HG02981 (cell line): Measurements from ENCODE around the gene TMPRSS2.
"Not testable (repeated sequence)": the region's sequence is repeated elsewhere in the genome, so short reads cannot be mapped to it uniquely, and the experiment has no call there.

Experiments used
- ATAC-seq: cut with Tn5 transposase; IDR thresholded peaks from one replicate; pipeline ENCODE4 v1.9.1; 2021; ENCODE audit warnings: mild to moderate bottlenecking, moderate library complexity; ENCODE audit not compliant: unreplicated experiment

Gene TMPRSS2

DNA sequence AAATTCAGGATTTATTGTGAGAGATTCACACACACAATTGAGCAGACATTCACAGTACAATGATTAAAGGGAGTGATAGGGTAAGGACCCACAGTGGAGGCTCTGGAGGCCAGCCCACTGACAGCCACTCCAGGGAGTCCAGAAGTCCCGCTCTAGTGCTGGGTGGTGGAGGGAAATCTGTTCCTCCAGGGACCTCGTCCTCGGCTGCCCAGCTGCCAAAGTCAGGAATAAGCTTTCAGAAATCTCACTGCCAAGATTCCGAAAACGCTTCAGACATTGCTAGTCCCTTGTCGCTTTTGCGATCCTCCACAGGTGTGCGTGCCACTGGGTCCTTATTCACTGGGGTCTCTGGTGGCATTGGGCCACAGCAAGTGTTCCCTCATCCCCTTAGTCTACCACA, 79.6 kb downstream of the TMPRSS2 start:
- ATAC-seq: no peak

DNA sequence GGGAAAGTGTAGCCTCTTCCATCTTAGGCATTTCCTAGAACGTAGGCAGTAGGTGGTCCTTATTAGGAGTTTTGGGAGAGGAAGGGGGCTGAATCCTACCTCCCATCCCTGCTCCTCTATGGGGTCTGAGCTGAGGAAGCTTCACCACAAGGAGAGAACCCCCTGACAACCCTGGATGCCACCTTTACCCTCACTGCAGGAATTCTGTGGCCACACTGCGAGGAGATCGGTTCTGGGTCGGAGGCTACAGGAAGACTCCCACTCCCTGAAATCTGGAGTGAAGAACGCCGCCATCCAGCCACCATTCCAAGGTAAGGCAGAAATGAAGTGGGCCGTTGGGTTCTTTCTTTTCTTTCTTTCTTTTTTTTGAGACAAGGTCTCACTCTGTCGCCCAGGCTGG, 80.4 kb downstream of the TMPRSS2 start:
- no peak for ATAC-seq

DNA sequence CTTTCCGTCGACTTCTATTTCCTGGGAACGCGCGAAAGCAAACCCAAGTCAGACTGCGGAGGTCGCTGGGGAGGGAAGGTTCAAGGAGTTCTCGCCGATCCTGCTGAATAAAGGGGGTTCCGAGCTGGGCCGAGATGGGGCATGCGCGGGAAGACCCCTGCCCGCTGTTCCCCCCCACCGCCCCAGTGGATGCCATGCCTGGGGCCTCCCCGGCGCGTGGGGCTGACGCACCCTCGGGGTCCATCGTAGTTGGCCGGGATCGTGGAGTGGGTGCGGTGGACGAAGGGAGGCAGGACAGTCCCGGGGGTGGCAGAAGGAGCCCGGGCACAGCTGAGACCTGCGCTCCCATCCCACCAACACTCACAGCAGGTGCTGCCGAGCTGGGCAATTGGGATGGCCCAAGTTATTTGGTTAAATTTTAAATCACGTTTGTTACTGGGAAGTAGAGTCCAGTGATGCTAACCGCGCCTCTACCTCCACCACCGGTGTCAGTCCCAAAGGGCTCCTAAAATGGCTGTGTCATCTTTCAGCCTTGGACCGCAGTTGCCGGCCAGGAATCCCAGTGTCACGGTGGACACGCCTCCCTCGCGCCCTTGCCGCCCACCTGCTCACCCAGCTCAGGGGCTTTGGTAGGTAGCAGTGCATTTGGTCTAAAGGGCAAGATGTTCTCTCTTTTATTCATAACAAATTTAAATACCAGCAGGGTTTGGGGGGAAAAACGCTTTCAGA, 81.1 kb downstream of the TMPRSS2 start:
- ATAC-seq: no peak

DNA sequence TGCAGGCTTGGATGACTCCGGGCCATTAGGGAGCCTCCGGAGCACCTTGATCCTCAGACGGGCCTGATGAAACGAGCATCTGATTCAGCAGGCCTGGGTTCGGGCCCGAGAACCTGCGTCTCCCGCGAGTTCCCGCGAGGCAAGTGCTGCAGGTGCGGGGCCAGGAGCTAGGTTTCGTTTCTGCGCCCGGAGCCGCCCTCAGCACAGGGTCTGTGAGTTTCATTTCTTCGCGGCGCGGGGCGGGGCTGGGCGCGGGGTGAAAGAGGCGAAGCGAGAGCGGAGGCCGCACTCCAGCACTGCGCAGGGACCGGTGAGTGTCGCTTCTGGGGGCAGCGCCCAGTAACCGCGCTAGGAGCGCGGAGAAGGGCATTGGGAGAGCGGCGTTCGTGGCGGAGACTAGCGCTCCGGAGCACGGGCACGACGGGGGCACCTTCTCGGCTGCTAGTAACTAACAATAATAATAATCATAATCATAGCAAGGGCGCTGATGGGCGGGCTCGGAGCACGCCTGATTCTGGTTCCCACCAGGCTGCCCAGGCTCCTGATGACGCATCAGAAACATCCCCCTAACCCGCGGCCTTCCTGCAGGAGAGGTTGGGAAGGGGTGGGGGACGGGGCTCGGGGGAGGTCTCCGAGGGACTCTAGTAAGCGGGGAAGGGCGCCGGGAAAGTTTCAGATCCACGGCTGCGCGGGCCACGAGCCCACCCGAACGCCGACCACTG, 81.8 kb downstream of the TMPRSS2 start, which contains the start of gene MX1:
Gene MX1, plus strand, starts transcription at position 286 of the 722 bp plus-strand sequence. CDS start 5,832 bp downstream, outside the sequence.
- ATAC-seq: peak; percentile 88

DNA sequence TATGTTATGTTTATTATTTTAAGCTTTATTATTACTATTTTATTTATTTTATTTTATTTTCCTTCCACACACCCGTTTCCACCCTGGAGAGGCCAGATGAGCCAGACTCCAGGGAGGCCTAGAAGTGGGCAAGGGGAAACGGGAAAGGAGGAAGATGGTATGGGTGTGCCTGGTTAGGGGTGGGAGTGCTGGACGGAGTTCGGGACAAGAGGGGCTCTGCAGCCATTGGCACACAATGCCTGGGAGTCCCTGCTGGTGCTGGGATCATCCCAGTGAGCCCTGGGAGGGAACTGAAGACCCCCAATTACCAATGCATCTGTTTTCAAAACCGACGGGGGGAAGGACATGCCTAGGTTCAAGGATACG, 82.4 kb downstream of the TMPRSS2 start:
- peak; percentile 18 for ATAC-seq

DNA sequence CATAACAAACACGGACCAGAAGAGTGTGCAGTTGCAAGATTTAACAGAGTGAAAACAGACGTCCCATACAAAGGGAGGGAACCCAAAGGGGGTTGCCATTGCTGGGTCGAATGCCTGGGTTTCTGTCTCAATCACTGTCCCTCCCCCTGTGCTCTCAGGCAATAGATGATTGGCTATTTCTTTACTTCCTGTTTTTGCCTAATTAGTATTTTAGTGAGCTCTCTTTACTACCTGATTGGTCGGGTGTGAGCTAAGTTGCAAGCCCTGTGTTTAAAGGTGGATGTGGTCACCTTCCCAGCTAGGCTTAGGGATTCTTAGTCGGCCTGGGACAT, 84.7 kb downstream of the TMPRSS2 start:
- ATAC-seq: not testable (repeated sequence)

DNA sequence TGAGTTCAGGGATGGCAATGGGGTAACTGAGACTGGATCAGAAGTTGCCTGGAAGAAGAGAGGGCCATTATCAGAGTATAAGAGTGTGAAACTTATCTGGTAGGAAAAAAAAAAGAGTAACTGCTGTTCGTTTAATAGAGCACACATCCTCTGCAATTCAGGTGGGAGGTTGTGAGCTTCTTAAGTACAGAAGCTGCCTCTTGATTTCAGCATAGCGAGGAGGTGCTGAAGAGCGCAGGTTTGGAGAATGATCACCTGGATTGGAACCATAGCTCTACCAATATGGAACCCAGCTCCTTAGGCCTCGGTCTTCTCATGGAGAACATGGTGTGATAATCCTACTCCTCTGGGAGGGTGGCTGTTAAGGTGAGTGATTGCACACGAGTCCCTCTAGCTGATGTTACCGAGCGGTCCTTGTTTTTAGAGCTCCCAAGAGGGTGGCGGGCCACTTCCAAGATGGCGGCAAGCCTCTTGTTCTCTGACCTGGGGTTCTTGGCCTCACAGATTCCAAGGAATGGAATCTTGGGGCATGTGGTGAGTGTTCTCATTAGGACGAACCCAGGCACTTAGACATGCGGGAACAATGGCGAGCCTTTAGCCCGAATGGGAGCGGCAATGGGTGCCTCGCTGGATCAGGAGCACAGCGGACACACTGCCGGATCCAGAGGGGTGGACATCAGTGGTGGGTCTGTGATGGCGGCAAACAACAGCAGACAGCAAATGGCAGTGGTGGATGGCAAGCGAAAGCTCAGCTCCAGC, 85.2 kb downstream of the TMPRSS2 start:
- no peak for ATAC-seq

DNA sequence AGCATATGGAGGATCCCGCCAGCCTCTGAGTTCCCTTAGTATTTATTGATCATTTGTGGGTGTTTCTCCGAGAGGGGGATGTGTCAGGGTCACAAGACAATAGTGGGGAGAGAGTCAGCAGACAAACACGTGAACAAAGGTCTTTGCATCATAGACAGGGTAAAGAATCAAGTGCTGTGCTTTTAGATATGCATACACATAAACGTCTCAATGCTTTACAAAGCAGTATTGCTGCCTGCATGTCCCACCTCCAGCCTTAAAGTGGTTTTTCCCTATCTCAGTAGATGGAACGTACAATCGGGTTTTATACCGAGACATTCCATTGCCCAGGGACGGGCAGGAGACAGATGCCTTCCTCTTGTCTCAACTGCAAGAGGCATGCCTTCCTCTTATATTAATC, 87.0 kb downstream of the TMPRSS2 start:
- ATAC-seq: not testable (repeated sequence)

DNA sequence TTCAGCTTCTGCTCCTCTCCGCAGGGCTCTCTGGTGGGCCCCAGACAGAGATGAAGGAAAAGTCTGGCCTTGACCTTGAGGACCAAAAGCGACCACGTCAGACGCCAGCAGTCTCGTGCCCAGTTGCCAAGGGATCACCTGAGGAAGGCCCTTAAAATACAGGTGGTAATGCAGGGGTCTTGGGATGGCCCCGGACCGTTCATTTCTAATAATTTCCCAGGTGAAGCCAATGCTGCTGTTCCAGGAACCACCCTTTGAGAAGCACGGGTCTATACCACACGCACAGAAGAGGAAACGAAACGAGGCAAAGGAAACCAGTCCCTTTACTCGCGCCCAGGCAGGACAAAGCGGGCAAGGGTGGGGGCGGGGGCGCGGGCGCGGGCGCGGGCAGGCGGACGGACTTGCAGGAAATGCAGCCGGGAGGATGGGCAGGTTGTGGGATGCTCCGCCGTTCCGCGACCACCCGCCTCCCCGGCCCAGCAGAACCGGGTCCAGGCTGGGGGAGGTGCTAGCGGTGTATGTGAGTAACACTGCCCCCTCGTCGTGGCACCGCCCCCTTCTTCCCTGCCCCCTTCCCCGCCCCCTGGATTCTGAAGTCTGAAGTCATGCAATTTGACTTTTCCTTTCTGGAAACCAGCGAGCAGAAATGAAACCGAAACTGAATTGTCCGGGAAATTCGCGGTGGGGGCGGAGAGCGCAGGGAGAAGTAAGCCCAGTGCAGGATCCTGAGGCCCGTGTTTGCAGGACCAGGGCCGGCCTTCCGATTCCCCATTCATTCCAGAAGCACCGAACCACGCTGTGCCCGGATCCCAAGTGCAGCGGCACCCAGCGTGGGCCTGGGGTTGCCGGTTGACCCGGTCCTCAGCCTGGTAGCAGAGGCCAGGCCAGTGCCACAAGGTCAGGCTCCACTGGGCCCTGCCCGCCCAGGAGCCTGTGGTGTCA, 87.8 kb downstream of the TMPRSS2 start:
- ATAC-seq: peak; percentile 92

DNA sequence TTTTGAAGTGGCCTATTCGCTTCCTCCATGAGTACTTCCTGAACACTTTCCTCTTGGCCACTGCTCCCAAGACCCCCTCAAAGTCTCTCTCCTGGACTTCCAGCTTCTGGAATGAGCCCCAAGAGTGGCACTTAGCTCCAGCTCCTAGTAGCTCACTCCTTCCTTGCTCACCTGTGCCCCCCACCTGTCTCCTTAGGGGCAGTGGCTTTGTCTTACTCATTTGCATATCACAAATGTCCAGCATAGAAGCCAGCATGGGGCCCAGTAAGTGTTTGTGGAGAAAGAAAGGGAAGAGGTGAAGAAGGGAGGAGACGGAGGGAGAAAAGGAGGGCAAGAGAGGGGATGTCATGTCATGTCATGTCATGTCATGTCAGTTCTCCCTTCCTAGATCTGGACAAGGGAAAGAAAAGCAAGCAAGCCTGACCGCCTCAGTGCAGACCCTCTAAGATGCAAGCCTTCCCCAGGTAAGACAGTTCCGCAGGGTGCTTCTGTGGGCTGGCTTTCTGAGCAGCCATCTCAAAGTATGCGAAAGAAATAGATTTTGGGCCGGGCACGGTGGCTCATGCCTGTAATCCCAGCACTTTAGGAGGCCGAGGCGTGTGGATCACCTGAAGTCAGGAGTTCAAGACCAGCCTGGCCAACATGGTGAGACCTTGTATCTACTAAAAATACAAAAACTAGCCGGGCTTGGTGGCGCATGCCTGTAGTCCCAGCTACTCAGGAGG, 88.8 kb downstream of the TMPRSS2 start:
- ATAC-seq: no peak

DNA sequence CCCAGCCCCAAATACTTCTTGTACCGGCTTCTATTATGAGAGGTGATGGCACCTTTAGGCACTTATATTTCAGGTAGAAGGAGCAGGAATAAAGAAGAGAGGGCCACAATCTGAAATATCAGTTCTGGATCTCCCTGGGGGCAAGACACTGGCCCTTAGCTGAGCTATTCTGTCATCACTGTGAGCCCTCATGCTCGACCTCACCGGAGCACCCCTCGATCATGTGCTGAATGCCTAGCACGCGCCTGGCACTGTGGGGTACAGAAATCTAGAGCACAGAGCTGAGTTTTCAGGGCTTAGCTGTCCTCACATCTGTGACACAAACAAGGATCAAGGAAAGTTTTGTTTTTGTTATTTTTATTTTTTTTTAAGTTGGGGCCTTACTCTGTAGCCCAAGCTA, 89.6 kb downstream of the TMPRSS2 start:
- no peak for ATAC-seq

DNA sequence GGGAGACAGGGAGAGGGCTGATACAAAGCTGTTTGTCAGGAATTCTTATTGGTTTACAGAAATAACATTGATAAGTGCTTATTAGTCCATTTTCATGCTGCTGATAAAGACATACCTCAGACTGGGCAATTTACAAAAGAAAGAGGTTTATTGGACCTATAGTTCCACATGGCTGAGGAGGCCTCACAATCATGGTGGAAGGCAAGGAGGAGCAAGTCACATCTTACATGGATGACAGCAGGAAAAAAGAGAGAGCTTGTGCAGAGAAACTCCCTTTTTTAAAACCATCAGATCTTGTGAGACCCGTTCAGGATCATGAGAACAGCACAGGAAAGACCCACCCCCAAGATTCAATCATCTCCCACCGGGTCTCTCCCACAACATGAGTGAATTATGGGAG, 90.5 kb downstream of the TMPRSS2 start:
- ATAC-seq: not testable (repeated sequence)
